Medulla oblongata (tissue), 1 donor: ENCODE results near the gene GRID2.

ENCODE experiments used
- DNase-seq: peaks from one replicate; pipeline ENCODE4 v3.0.0-alpha.2; 2015; ENCODE audit errors: extremely low spot score

Gene GRID2

GRCh38 chr4:93809773-93810172, 1506.0 kb downstream of the GRID2 start:
- peak; percentile 12 for DNase-seq

GRCh38 chr4:93810340-93810992, 1506.7 kb downstream of the GRID2 start:
- DNase-seq, result no peak

- no peak for DNase-seq
These were observed 1509.3 kb downstream of the GRID2 start for GRCh38 chr4:93813092-93813491.

GRCh38 chr4:93814141-93814540, 1510.4 kb downstream of the GRID2 start:
- DNase-seq, result no peak

GRCh38 chr4:93814722-93815121, 1511.0 kb downstream of the GRID2 start:
- peak; percentile 85 for DNase-seq
